Ishikawa (cell line): ENCODE measurements around the gene GMPPA.

Experiments
- EGR1 ChIP-seq: IDR thresholded peaks from 2 replicates; pipeline ENCODE4 v1.6.1; 2012
- MAX ChIP-seq: IDR thresholded peaks from 2 replicates; pipeline ENCODE4 v1.6.1; 2012
- NFIC ChIP-seq: IDR thresholded peaks from 2 replicates; pipeline ENCODE4 v1.6.1; 2012
- REST ChIP-seq: IDR thresholded peaks from 2 replicates; pipeline ENCODE4 v1.6.1; 2012; ENCODE audit warnings: low read depth, mild to moderate bottlenecking
- USF1 ChIP-seq: IDR thresholded peaks from 2 replicates; pipeline ENCODE4 v1.6.1; 2012
- ZBTB7A ChIP-seq: IDR thresholded peaks from 2 replicates; pipeline ENCODE4 v1.6.1; 2012; ENCODE audit warnings: low read depth

GRCh38 chr2:219483451-219484342 is 15.0 kb upstream of the GMPPA start:
- TF ChIP-seq EGR1 = no peak
- no peak for TF ChIP-seq ZBTB7A
- TF ChIP-seq USF1 = no peak
- TF ChIP-seq MAX = no peak
- no peak for TF ChIP-seq NFIC
- no peak for TF ChIP-seq REST
